Measurements from ENCODE around the gene CDK5R1. TPM values are rescaled to one million over a fixed set of nuclear protein-coding genes. Genes with fewer than 3 reads are reported as not detected.
A peak's percentile ranks its signal among the peaks of the same experiment; 100 is the strongest.

Gene CDK5R1
- total and polyA plus RNA-seq, 5 experiments from 2014 or later: 5.9 to 17.8 (median 12.0) TPM

DNA sequence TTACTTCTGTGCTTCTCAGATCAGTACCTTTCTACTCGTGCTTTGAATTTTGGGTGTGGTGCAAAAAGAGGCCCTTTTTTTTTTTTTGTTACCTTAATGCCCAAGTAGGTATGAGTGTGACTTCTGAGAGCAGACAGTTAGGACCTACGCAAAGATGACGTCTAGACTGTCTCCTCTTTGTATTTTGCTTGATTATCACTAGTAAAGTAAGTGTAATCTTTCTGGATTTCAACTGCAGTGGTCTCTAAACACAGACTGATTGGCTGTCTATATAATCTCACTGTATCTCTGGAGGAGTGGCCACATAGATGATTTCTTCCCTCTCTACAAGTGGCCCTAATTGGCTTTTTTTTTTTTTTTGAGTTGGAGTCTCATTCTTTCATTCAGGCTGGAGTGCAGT lies 11.5 kb upstream of the CDK5R1 start:
- H3K36me3 Mint-ChIP-seq: peaks cover 0 to 93% (median 25%) of the 10 kb centered on the region in 3 donors
- POLR2A ChIA-PET: no interaction called here
- H3K4me1 Mint-ChIP-seq: peaks cover 0 to 5% (median 2%) of the 10 kb centered on the region in 4 donors
- H3K27ac Mint-ChIP-seq: peak overlapping the region in 3 of 10 donors; percentile 16 to 31 (median 24)
- H3K27me3 Mint-ChIP-seq: no peaks in the 10 kb centered on the region
- no peak for ATAC-seq
- no peaks in the 10 kb centered on the region for H3K9me3 Mint-ChIP-seq
- no peak for DNase-seq
- H3K4me3 Mint-ChIP-seq: no peak overlapping the region

DNA sequence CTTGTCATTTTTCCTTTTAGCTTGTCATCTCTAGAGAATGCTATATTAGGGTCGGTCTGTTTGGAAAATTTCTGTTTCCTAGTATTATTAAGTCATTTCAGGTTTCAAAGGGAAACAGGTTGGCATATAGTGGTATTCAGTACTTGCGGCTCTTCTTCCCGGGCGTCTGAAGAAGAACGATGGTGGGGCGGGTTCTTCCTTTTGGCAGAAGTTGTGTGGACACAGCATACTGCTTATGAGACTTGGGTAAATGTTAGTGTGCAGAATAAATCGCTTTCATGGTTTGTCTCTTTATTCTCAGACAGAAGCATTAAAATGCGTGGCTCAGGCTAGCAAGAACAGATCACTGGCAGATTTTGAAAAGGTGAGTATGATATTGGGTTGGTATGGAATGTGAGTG lies 9.6 kb upstream of the CDK5R1 start:
- ATAC-seq (no peak), DNase-seq (no peak)
- H3K4me1 Mint-ChIP-seq: peaks cover 0 to 3% (median 1%) of the 10 kb centered on the region in 4 donors
- H3K36me3 Mint-ChIP-seq: peaks cover 0 to 95% (median 22%) of the 10 kb centered on the region in 3 donors
- peak overlapping the region in 2 of 10 donors; percentile 53 to 60 for H3K27ac Mint-ChIP-seq
- no peaks in the 10 kb centered on the region for H3K9me3 Mint-ChIP-seq
- H3K27me3 Mint-ChIP-seq: no peaks in the 10 kb centered on the region
- POLR2A ChIA-PET: interaction anchor here (1.4 kb wide), 1 partner anchor 10 kb away, joined by 4 read pairs; the partner anchor contains the start of gene CDK5R1
- H3K4me3 Mint-ChIP-seq: peak overlapping the region in 1 of 10 donors; percentile 26

DNA sequence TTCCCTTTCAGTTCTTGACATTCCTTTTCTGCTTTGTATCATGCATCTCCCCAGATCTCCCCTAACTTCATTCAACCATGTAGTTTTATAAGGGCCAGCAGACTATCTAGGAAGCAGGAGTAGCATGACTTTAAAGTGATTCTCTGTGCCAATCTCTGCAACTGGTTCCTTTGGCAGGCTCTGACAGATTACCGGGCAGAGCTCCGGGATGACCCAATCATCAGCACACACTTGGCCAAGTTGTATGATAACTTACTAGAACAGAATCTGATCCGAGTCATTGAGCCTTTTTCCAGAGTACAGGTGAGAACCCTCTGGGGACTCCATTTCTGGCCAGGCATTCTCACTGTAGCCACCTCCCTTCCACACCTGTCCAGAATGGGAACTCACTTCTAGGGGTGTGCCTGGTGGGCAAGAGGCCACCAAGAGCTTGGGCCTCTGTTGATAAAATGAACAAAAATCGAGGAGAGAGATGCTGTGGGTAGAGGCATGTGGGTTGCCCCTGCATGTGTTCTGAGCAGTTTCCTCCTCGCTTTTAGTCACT lies 7.6 kb upstream of the CDK5R1 start:
- Mint-ChIP-seq H3K4me3 (no peak overlapping the region), H3K27ac (peak overlapping the region in 5 of 10 donors; percentile 9 to 90 (median 21)), H3K27me3 (no peaks in the 10 kb centered on the region), H3K4me1 (peaks cover 4 to 10% (median 6%) of the 10 kb centered on the region in 4 donors), H3K9me3 (no peaks in the 10 kb centered on the region), H3K36me3 (peaks cover 0 to 88% (median 18%) of the 10 kb centered on the region in 3 donors)
- ATAC-seq (no peak), DNase-seq (no peak)
- POLR2A ChIA-PET: no interaction called here

DNA sequence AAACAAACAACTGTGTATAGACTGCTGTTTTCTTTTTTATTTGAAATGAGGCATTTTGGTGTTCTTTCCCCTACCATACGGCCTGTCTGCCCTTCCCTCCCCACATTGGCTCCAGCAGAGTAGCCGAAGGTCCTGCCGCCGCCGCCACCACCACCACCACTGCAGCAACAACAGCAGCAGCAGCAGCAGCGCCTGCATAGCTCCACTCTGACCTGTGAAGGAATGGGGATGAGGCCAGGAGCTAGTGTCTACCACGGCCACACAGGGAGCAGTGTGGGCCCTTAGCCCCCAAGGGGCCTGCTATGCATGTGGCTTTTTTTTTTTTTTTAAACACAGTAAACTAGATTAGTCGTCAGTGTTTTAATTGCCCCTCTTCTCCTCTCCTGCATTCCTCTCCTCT lies 5.6 kb upstream of the CDK5R1 start:
- no peak for DNase-seq
- H3K27ac Mint-ChIP-seq: peak overlapping the region in 5 of 10 donors; percentile 11 to 90 (median 83)
- peaks cover 7 to 16% (median 10%) of the 10 kb centered on the region in 4 donors for H3K4me1 Mint-ChIP-seq
- no peaks in the 10 kb centered on the region for H3K9me3 Mint-ChIP-seq
- POLR2A ChIA-PET: interaction anchor here (0.8 kb wide), 1 partner anchor 37 kb away, joined by 3 read pairs; the partner anchor contains the start of gene PSMD11
- no peaks in the 10 kb centered on the region for H3K27me3 Mint-ChIP-seq
- no peak for ATAC-seq
- H3K4me3 Mint-ChIP-seq: no peak overlapping the region
- peaks cover 0 to 68% (median 10%) of the 10 kb centered on the region in 3 donors for H3K36me3 Mint-ChIP-seq

DNA sequence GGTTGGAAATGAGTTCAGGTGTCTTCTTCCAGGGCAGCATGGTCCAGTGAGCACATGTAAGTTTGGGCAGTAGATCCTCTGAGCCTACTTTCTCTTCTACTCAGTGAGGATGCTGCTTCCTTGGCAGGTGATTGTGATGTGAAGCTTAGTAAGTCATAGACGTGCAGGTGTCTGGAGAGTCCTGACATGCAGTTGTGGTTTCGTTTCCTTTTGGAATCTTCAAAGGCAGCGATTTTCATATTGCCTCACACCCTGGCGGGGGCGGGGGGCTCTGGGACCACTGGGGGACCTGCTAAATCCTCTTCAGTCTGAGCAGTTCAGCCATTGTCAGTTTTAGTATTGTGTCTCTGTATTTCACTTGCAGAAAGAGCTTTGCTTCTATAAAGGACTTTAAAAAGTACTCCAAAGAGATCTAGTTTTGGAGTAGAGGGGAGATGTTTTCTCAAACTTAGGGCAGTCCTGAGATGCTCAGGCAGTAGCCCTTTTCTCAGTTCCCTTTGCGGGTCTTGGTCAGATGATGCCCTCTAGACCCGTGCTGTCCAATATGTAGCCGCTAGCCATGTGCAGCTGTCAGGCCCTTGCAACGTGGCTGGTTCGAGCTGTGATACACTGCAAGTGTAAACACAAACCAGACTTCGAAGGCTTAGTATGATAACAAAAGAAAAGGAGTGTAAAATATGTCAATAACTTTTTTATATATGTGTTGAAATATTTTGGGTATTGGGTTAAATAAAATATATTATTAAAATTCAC lies 4.0 kb upstream of the CDK5R1 start:
- H3K27ac Mint-ChIP-seq: peak overlapping the region in 9 of 10 donors; percentile 8 to 96 (median 72)
- H3K27me3 Mint-ChIP-seq: no peaks in the 10 kb centered on the region
- POLR2A ChIA-PET: interaction anchor here (0.6 to 22.8 kb wide), 3 partner anchors 33 to 273 kb away, joined by 3 to 889 read pairs (median 3); no protein-coding TSS in a partner anchor
- DNase-seq: no peak
- H3K36me3 Mint-ChIP-seq: peaks cover 4 to 55% (median 8%) of the 10 kb centered on the region in 3 donors
- ATAC-seq: no peak
- H3K4me3 Mint-ChIP-seq: no peak overlapping the region
- peaks cover 9 to 19% (median 13%) of the 10 kb centered on the region in 4 donors for H3K4me1 Mint-ChIP-seq
- H3K9me3 Mint-ChIP-seq: no peaks in the 10 kb centered on the region

DNA sequence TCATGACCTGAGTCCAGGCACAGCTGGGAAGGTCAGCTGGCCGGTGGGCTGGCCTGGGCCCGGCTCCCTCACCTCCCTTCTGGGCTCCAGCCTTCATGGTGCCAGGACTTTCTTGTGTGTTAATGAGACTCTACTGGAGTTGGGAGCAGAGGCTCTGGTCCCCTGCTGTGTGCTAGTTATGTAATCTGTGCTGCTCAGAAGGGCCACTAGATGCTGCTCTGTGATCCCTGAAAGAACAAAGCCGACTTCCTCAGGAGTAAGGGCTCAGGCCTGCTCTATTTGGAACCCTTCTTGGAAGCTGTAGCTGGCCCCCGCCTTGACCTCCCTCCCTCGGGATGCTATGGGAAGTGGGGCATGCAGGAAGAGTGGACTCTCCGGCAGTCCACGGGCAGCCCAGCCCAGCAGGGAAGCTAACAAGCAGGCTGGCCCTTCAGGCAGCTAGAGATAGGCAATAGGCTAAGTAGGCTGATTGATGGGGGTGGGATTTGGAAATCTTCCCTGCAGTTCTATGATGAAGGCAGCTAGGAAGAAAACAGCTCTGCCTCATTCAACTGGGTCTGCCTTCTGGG lies 3.3 kb upstream of the CDK5R1 start:
- POLR2A ChIA-PET: interaction anchor here (0.5 to 22.8 kb wide), 3 partner anchors 32 to 272 kb away, joined by 3 to 889 read pairs (median 7); no protein-coding TSS in a partner anchor
- DNase-seq (peak in 7 of 10 donors; percentile 36 to 70 (median 51)), ATAC-seq (peak; percentile 26 to 38)
- Mint-ChIP-seq H3K4me1 (peaks cover 12 to 27% (median 21%) of the 10 kb centered on the region in 4 donors), H3K4me3 (peak overlapping the region in 1 of 10 donors; percentile 44), H3K9me3 (no peaks in the 10 kb centered on the region), H3K27me3 (no peaks in the 10 kb centered on the region), H3K27ac (peak overlapping the region; percentile 53 to 96 (median 89)), H3K36me3 (peaks cover 9 to 51% (median 13%) of the 10 kb centered on the region in 3 donors)

DNA sequence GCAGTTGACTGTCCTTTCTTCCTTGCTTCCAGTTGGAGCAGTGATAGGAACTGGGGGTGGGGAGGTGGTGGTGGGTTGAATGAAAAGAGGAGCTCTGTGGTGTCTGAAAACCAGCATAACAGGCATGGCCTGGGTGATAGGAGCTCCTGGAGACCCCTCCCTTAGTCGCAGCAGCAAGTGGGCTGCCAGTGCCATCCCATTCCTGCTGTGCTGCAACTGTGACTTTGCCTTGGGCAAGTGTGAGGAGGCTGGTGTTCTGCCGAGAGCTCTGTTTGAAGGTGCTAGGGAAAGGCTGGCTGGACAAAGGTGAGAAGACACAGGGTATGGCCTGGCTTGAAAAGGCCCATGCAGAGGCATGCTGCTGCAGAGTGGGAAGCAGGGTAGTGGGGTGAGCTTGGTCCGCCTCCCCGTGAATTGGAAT lies 2.7 kb upstream of the CDK5R1 start:
- ATAC-seq: no peak
- peaks cover 9 to 49% (median 17%) of the 10 kb centered on the region in 3 donors for H3K36me3 Mint-ChIP-seq
- H3K4me1 Mint-ChIP-seq: peaks cover 14 to 32% (median 26%) of the 10 kb centered on the region in 4 donors
- H3K4me3 Mint-ChIP-seq: peak overlapping the region in 4 of 10 donors; percentile 21 to 58 (median 46)
- H3K9me3 Mint-ChIP-seq: no peaks in the 10 kb centered on the region
- H3K27ac Mint-ChIP-seq: peak overlapping the region; percentile 18 to 95 (median 82)
- POLR2A ChIA-PET: interaction anchor here (0.5 to 22.8 kb wide), 3 partner anchors 31 to 165 kb away, joined by 5 to 889 read pairs (median 7); no protein-coding TSS in a partner anchor
- H3K27me3 Mint-ChIP-seq: no peaks in the 10 kb centered on the region
- no peak for DNase-seq

DNA sequence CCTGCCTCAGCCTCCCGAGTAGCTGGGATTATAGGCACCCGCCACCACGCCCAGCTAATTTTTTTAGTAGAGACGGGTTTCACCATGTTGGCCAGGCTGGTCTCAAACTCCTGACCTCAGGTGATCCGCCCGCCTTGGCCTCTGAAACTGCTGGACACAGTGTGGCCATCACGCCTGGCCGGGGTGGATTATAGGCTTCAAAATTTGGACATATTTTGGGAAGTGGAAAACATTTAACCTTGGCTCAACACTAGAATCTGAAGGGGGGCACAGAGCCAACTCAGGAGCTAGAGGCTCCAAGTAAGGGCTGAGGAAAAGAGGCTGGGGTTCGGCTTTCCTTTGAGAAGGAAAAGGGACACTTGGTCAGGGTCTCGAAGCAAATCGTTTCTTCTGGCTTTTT lies 2.2 kb upstream of the CDK5R1 start:
- no peaks in the 10 kb centered on the region for H3K27me3 Mint-ChIP-seq
- ATAC-seq (no peak), DNase-seq (no peak)
- H3K36me3 Mint-ChIP-seq: peaks cover 9 to 49% (median 19%) of the 10 kb centered on the region in 3 donors
- POLR2A ChIA-PET: interaction anchor here (0.7 to 22.8 kb wide), 3 partner anchors 31 to 124 kb away, joined by 5 to 889 read pairs (median 6); no protein-coding TSS in a partner anchor
- peaks cover 16 to 37% (median 32%) of the 10 kb centered on the region in 4 donors for H3K4me1 Mint-ChIP-seq
- H3K27ac Mint-ChIP-seq: peak overlapping the region in 5 of 10 donors; percentile 18 to 75 (median 47)
- H3K4me3 Mint-ChIP-seq: peak overlapping the region in 6 of 10 donors; percentile 22 to 75 (median 46)
- no peaks in the 10 kb centered on the region for H3K9me3 Mint-ChIP-seq

DNA sequence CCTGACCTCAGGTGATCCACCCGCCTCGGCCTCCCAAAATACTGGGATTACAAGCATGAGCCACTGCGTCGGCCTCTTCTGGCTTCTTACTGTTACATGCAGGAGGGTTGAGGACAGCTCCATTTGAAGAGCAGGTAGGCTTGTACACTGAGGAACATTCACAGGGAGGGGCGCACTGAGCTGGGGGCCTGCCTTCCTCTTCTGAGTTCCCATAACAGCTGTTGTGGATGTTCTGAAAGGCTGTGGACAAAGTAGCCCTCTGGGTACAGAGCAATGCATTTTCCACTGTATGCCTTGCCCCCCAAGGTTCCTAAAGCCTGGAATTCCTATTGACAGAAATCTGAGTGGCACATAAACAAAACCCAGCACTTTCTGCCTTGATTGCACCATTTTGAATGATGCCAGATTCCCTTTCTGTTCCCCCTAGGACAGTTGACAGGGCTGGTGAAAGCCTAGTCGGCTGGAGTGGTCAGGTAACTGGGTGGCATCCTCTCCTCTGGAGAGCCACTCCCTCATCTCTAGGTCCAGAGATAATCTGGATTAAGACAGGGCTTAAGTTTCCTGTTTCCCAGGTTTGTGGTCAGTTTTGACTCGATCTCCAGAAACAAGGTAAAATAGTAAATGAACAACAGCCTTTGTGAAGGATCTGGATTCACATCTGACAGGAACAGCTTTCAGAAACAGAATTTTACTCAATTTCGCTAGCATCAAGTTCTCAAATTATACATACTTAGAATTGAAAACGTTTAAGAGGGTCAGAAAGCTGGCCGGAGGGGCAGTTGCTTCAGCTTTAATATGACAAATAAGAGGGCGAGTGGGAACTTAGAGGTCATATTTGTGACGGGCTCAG lies 1.3 kb upstream of the CDK5R1 start:
- Mint-ChIP-seq H3K4me3 (peak overlapping the region; percentile 62 to 84 (median 80)), H3K4me1 (peaks cover 19 to 46% (median 40%) of the 10 kb centered on the region in 4 donors), H3K27me3 (no peaks in the 10 kb centered on the region), H3K36me3 (peaks cover 9 to 47% (median 21%) of the 10 kb centered on the region in 3 donors), H3K9me3 (no peaks in the 10 kb centered on the region), H3K27ac (peak overlapping the region; percentile 63 to 87 (median 80))
- ATAC-seq (no peak), DNase-seq (no peak)
- POLR2A ChIA-PET: interaction anchor here (0.6 to 22.8 kb wide), 8 partner anchors 10 to 160 kb away, joined by 3 to 889 read pairs (median 4); partner anchors contain the start of gene PSMD11

DNA sequence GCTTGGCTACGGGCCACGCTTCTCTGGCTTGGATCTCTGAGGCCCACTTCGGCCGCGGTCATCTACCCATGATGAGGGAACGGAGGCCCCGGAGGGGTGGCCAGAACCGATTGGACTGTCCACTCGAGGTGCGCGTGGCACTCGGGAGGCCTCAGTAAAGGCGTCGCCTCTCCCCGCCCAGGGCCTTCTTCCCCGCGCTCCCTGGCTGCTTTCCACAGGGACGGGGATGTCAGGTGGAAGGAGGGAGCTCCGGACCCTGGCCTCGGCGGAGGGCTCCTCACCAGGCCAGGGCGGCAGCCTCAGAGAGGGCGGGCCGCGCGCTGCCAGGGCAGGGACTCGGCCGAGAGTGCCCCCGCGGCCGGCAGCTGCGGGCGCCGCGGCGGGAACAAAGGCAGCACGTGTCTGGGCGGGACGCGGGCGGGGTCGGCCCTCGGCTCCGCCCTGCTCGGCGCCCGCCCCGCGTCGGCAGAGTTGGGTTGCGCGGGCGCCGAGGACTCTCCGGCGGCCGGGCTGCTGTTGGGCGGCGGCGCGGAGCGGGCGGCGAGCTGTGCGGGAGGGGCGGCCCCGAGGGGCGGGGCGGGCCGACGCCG lies 587 bp upstream of the CDK5R1 start:
- ATAC-seq (peak; percentile 73 to 80), DNase-seq (peak in 9 of 10 donors; percentile 53 to 79 (median 73))
- H3K4me3 Mint-ChIP-seq: peak overlapping the region; percentile 62 to 84 (median 80)
- peak overlapping the region in 9 of 10 donors; percentile 63 to 87 (median 80) for H3K27ac Mint-ChIP-seq
- POLR2A ChIA-PET: interaction anchor here (0.7 to 22.8 kb wide), 14 partner anchors 9 to 391 kb away, joined by 3 to 889 read pairs (median 4); partner anchors contain the start of genes MYO1D and PSMD11
- H3K9me3 Mint-ChIP-seq: no peaks in the 10 kb centered on the region
- peaks cover 19 to 53% (median 47%) of the 10 kb centered on the region in 4 donors for H3K4me1 Mint-ChIP-seq
- peaks cover 9 to 40% (median 21%) of the 10 kb centered on the region in 3 donors for H3K36me3 Mint-ChIP-seq
- no peaks in the 10 kb centered on the region for H3K27me3 Mint-ChIP-seq
